Osteoblast (primary cell): ENCODE data around the gene CDKAL1. TPM values are rescaled to one million over a fixed set of nuclear protein-coding genes. Genes with fewer than 3 reads are reported as not detected.

Experiments
- DNase-seq: peaks from one replicate; pipeline ENCODE4 v3.0.0; 2011; ENCODE audit warnings: low spot score, mixed read lengths; ENCODE audit not compliant: insufficient read length; ENCODE audit errors: missing footprints
- H2AFZ ChIP-seq: 2 replicates; pipeline ENCODE4 v1.6.0; 2011; ENCODE audit warnings: mild to moderate bottlenecking, low read length
- H3K27ac ChIP-seq: 2 replicates; pipeline ENCODE4 v1.5.1; 2011; ENCODE audit warnings: mild to moderate bottlenecking, low read depth, low read length, moderate library complexity
- H3K27me3 ChIP-seq: 2 replicates; pipeline ENCODE4 v1.6.0; 2012; ENCODE audit warnings: mild to moderate bottlenecking, control low read depth, inconsistent platforms, low read length, moderate library complexity; ENCODE audit not compliant: insufficient read depth
- H3K36me3 ChIP-seq: 2 replicates; pipeline ENCODE4 v1.5.1; 2011; ENCODE audit warnings: mild to moderate bottlenecking, low read length, control low read depth, moderate library complexity; ENCODE audit not compliant: insufficient read depth
- H3K4me1 ChIP-seq: 2 replicates; pipeline ENCODE4 v1.5.1; 2011; ENCODE audit warnings: mild to moderate bottlenecking, low read length, control low read depth, moderate library complexity; ENCODE audit not compliant: insufficient read depth
- H3K4me2 ChIP-seq: 2 replicates; pipeline ENCODE4 v1.6.0; 2011; ENCODE audit warnings: mild to moderate bottlenecking, low read length; ENCODE audit not compliant: insufficient read depth
- H3K4me3 ChIP-seq: fragments of 200-600 bp; sonication (generic); 3 replicates; pipeline ENCODE4 v1.5.1; 2012; ENCODE audit warnings: mild to moderate bottlenecking, low read length, inconsistent platforms; ENCODE audit not compliant: insufficient read depth
- H3K79me2 ChIP-seq: 2 replicates; pipeline ENCODE4 v1.6.0; 2012; ENCODE audit warnings: mild to moderate bottlenecking, low read length, control low read depth, inconsistent platforms; ENCODE audit not compliant: insufficient read depth
- H3K9me3 ChIP-seq: 2 replicates; pipeline ENCODE4 v1.5.1; 2011; ENCODE audit warnings: low read depth, low read length, control low read depth
- H4K20me1 ChIP-seq: 2 replicates; pipeline ENCODE4 v1.6.0; 2012; ENCODE audit warnings: mild to moderate bottlenecking, low read length, control low read depth; ENCODE audit not compliant: insufficient read depth
- total RNA-seq: library from RNA; depleted of rRNA; stranded (reverse); fragments of >200 nt; gene quantifications from 2 replicates; pipeline ENCODE4 v1.2.3, GENCODE V29; 2012
- TF ChIP-seq, protein P1 (sequence below): IDR thresholded peaks from 2 replicates; pipeline ENCODE4 v1.5.1; 2011; ENCODE audit warnings: mild to moderate bottlenecking, low read depth, low read length, moderate library complexity; ENCODE audit errors: extremely low read depth

CDKAL1 gene
- total RNA-seq, 1 donor = 18.5 TPM

DNA sequence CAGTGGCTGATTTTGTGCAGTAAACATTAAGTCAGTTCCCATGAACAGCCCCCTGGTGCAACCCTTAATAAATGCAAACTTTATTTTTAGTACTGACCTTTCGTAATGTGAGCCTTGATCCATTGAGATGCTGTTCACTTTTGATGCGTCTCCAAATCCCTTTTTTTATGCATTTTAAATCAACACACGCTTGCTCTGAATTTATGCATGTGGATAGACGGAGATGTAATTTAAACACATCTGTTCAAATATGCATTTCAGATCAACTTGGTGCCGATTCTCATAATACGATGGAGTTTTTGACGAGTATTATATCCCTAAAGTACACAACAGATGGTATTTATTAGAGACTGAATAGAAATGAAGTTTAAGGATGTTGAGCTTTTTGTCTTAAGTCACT lies 505.7 kb downstream of the CDKAL1 start:
- Histone ChIP-seq H3K27ac (no peak overlapping the region), H4K20me1 (no peaks in the 10 kb centered on the region), H3K4me1 (no peaks in the 10 kb centered on the region), H3K4me3 (no peak overlapping the region), H3K79me2 (no peaks in the 10 kb centered on the region), H2AFZ (no peak overlapping the region), H3K27me3 (no peaks in the 10 kb centered on the region), H3K36me3 (no peaks in the 10 kb centered on the region), H3K9me3 (no peaks in the 10 kb centered on the region), H3K4me2 (no peak overlapping the region)
- no peak for DNase-seq
- TF ChIP-seq, protein P1, sequence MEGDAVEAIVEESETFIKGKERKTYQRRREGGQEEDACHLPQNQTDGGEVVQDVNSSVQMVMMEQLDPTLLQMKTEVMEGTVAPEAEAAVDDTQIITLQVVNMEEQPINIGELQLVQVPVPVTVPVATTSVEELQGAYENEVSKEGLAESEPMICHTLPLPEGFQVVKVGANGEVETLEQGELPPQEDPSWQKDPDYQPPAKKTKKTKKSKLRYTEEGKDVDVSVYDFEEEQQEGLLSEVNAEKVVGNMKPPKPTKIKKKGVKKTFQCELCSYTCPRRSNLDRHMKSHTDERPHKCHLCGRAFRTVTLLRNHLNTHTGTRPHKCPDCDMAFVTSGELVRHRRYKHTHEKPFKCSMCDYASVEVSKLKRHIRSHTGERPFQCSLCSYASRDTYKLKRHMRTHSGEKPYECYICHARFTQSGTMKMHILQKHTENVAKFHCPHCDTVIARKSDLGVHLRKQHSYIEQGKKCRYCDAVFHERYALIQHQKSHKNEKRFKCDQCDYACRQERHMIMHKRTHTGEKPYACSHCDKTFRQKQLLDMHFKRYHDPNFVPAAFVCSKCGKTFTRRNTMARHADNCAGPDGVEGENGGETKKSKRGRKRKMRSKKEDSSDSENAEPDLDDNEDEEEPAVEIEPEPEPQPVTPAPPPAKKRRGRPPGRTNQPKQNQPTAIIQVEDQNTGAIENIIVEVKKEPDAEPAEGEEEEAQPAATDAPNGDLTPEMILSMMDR = no peak

DNA sequence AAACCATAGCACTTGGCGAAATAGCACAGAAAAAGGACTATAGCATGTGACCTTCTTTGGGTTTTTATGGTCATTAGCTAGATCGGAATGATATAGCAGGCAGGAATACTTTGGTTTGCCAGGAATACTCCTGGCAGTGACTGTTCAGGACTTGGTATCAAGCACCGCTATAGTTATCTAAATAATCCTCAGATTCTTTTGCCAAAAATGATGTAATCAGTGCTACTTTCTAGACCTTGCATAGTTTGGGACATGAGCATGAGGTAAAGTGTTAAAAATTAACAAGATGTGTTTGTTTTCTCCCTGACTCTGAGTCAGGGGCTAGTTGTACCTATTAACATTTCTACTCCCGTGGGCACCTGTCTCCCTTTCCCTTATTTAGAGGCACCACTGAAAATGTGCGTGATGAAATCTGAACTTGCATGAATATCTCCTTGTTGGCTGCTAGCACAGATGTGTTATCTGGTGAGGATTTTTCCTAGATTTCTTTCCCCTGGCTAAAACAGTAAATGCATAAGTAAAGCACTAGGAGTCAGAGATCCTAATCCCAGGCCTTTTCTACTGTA lies 511.0 kb downstream of the CDKAL1 start:
- Histone ChIP-seq H3K4me2 (no peak overlapping the region), H3K27ac (no peak overlapping the region), H4K20me1 (no peaks in the 10 kb centered on the region), H2AFZ (no peak overlapping the region), H3K4me3 (no peak overlapping the region), H3K36me3 (no peaks in the 10 kb centered on the region), H3K9me3 (no peaks in the 10 kb centered on the region), H3K79me2 (no peaks in the 10 kb centered on the region), H3K27me3 (no peaks in the 10 kb centered on the region), H3K4me1 (no peaks in the 10 kb centered on the region)
- DNase-seq = no peak
- TF ChIP-seq, protein P1 = no peak

DNA sequence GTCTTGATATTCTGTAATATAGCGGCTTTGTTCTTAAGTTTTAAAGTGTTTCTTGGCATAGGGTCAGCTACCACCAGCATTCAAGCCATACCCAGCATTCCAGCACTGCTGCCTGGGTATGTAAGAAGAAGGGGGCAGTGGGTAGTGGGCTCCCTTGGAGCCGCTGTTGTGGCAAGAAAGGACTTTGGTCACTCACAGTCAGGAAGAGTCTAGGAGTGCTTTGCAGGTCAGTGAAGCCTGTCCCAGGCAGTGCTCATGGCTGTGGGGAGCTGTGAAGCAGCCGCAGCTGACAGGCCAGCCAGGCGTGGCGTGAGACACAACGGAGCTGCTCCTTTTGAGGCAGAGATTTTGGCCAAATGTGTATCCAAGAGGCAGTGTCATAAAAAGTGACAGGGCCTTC lies 512.0 kb downstream of the CDKAL1 start:
- no peak overlapping the region for H3K4me2 ChIP-seq
- H3K27ac ChIP-seq = no peak overlapping the region
- H2AFZ ChIP-seq = no peak overlapping the region
- H3K9me3 ChIP-seq = no peaks in the 10 kb centered on the region
- H3K36me3 ChIP-seq = no peaks in the 10 kb centered on the region
- no peaks in the 10 kb centered on the region for H4K20me1 ChIP-seq
- H3K4me1 ChIP-seq = no peaks in the 10 kb centered on the region
- no peak overlapping the region for H3K4me3 ChIP-seq
- no peaks in the 10 kb centered on the region for H3K79me2 ChIP-seq
- no peak for DNase-seq
- TF ChIP-seq, protein P1 = no peak
- no peaks in the 10 kb centered on the region for H3K27me3 ChIP-seq

DNA sequence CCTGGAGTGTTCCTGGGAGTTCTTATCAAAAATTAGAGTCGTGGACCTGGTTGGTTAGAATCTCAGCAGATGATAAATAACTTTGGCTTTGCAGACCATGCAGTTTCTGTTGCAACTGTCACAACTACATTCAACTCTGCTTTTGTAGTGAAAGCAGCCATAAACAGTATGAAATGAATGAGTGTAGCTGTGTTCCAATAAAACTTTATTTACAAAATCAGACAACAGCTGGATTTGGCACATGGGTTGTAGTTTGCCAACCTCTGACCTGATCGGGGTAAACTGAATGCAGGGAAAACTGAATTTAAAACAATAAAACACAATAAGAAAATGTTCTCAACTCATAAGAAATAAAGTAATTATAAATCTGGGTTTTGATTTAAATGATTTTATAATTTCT lies 513.8 kb downstream of the CDKAL1 start:
- no peak overlapping the region for H2AFZ ChIP-seq
- no peaks in the 10 kb centered on the region for H3K4me1 ChIP-seq
- no peaks in the 10 kb centered on the region for H3K9me3 ChIP-seq
- TF ChIP-seq, protein P1 = no peak
- H3K4me3 ChIP-seq = no peak overlapping the region
- H3K4me2 ChIP-seq = no peak overlapping the region
- H3K27me3 ChIP-seq = no peaks in the 10 kb centered on the region
- H3K36me3 ChIP-seq = no peaks in the 10 kb centered on the region
- H3K79me2 ChIP-seq = no peaks in the 10 kb centered on the region
- H4K20me1 ChIP-seq = no peaks in the 10 kb centered on the region
- DNase-seq = no peak
- H3K27ac ChIP-seq = no peak overlapping the region
